A549 (cell line): Measurements from ENCODE around the gene MAML2. TPM values are rescaled to one million over a fixed set of nuclear protein-coding genes. Genes with fewer than 3 reads are reported as not detected.

Experiments
- ATAC-seq, 2 experiments: fragments of 200-7000 bp in 1 of 2; fragments of >200 bp in 1 of 2; cut with Nextera tagmentation in 1 of 2; cut with Tn5 transposase in 1 of 2; 3 replicates each; pipeline versions ENCODE4 v1.8.0 to v1.9.1; 2018 to 2020; ENCODE audit warnings: mild to moderate bottlenecking in 1 of 2, moderate library complexity in 1 of 2
- CTCF ChIA-PET: fragments of 300-600 bp; sonication (Branson Sonifier 250); formaldehyde crosslinking; extraction: SDS; loops from one replicate; lab custom pipeline; 2021; ENCODE audit warnings: antibody characterized with exemption, inconsistent platforms; lab: Yijun Ruan, JAX
- POLR2A ChIA-PET: fragments of 350-600 bp; formaldehyde crosslinking; extraction: SDS; loops from one replicate; lab custom pipeline; 2021; ENCODE audit warnings: antibody characterized with exemption, inconsistent platforms; lab: Yijun Ruan, JAX
- DNase-seq, 2 experiments: peaks; one replicate each; pipeline versions ENCODE4 v3.0.0 to v3.0.0-alpha.2; 2011 to 2016; ENCODE audit warnings: low read depth in 1 of 2, low spot score in 1 of 2
- FAIRE-seq: peaks from 2 replicates; lab custom pipeline; 2011; peaks lifted over from hg19 to GRCh38; lab: Jason Lieb, UNC
- H3K27ac ChIP-seq, 2 experiments: fragments of >200 bp; sonication (Bioruptor Twin); formaldehyde crosslinking; 3 replicates each; pipeline ENCODE4 v1.5.1; 2016 to 2017
- H3K4me1 ChIP-seq: fragments of >200 bp; sonication (Bioruptor Twin); formaldehyde crosslinking; 3 replicates; pipeline ENCODE4 v1.6.1; 2016
- H3K4me2 ChIP-seq: fragments of >200 bp; sonication (Bioruptor Twin); formaldehyde crosslinking; 3 replicates; pipeline ENCODE4 v1.6.1; 2016
- H3K4me3 ChIP-seq: fragments of >200 bp; sonication (Bioruptor Twin); formaldehyde crosslinking; 3 replicates; pipeline ENCODE4 v1.5.1; 2016
- H3K9me3 ChIP-seq: fragments of >200 bp; sonication (Bioruptor Twin); formaldehyde crosslinking; 3 replicates; pipeline ENCODE4 v1.6.1; 2016
- BCL3 ChIP-seq: fragments of >200 bp; sonication (Bioruptor Twin); formaldehyde crosslinking; IDR thresholded peaks from 3 replicates; pipeline ENCODE4 v1.6.1; 2016
- BHLHE40 ChIP-seq: IDR thresholded peaks from 2 replicates; pipeline ENCODE4 v1.6.1; 2012; ENCODE audit warnings: low read depth, low read length, inconsistent platforms
- CBX8 ChIP-seq: fragments of 200-600 bp; sonication (generic); IDR thresholded peaks from 2 replicates; pipeline ENCODE4 v1.6.1; 2016
- CHD4 ChIP-seq: fragments of 200-600 bp; sonication (generic); IDR thresholded peaks from 2 replicates; pipeline ENCODE4 v1.6.1; 2016; ENCODE audit warnings: antibody characterized with exemption, mild to moderate bottlenecking, borderline replicate concordance
- EHF ChIP-seq: fragments of 250-450 bp; sonication (Bioruptor Pico); IDR thresholded peaks from 2 replicates; pipeline ENCODE4 v1.5.0; 2020; ENCODE audit warnings: mild to moderate bottlenecking
- EP300 ChIP-seq, 2 experiments: fragments of >200 bp; sonication (Bioruptor Twin); formaldehyde crosslinking; IDR thresholded peaks; 2 replicates in 1 of 2; 3 replicates in 1 of 2; pipeline ENCODE4 v1.6.1; 2016 to 2017
- MAX ChIP-seq: IDR thresholded peaks from 2 replicates; pipeline ENCODE4 v1.6.1; 2012
- NPAS2 ChIP-seq: fragments of 250-450 bp; sonication (Bioruptor Pico); IDR thresholded peaks from 2 replicates; pipeline ENCODE4 v1.8.0; 2022; ENCODE audit warnings: mild to moderate bottlenecking, moderate library complexity, borderline replicate concordance
- PBX3 ChIP-seq: IDR thresholded peaks from 2 replicates; pipeline ENCODE4 v1.6.1; 2012
- POLR2A ChIP-seq: IDR thresholded peaks from 2 replicates; pipeline ENCODE4 v1.6.1; 2012; ENCODE audit warnings: mild to moderate bottlenecking, low read length
- RARB ChIP-seq: fragments of 250-450 bp; sonication (Bioruptor Pico); IDR thresholded peaks from 2 replicates; pipeline ENCODE4 v1.8.0; 2021; ENCODE audit warnings: mild to moderate bottlenecking, moderate library complexity
- RCOR1 ChIP-seq: fragments of 150-350 bp; IDR thresholded peaks from 2 replicates; pipeline ENCODE4 v1.6.1; 2014; ENCODE audit warnings: antibody characterized with exemption, low read length, low read depth
- REST ChIP-seq: fragments of 200-600 bp; sonication (generic); IDR thresholded peaks from 2 replicates; pipeline ENCODE4 v1.6.1; 2016; ENCODE audit warnings: antibody characterized with exemption, mild to moderate bottlenecking, moderate library complexity
- RFX5 ChIP-seq: fragments of 450-650 bp; IDR thresholded peaks from 2 replicates; pipeline ENCODE4 v1.7.1; 2014; ENCODE audit warnings: antibody characterized with exemption, mild to moderate bottlenecking, moderate library complexity
- ZFP36 ChIP-seq: fragments of 450-650 bp; IDR thresholded peaks from 2 replicates; pipeline ENCODE4 v1.6.1; 2014; ENCODE audit warnings: borderline replicate concordance; ENCODE audit not compliant: partially characterized antibody
- WGBS: methylation state at CpG from one replicate; pipeline ENCODE4 v1.1.6; 2017; ENCODE audit errors: missing lambda C conversion rate; 5-methylcytosine and 5-hydroxymethylcytosine counted together
- polyA plus RNA-seq, 4 experiments: library from polyadenylated mRNA; depleted of rRNA in 3 of 4; stranded (reverse); fragments of >200 nt; fragmentation: RNase III in 1 of 4; extraction: RNeasy Plus Mini Kit Qiagen cat#74134 plus additional on column Dnase treatment in 1 of 4; gene quantifications; 2 replicates in 3 of 4; 3 replicates in 1 of 4; pipeline ENCODE4 v1.2.3, GENCODE V29; 2011 to 2017

MAML2 gene
- polyA plus RNA-seq, 2 of the 4 experiments (the other 2 are of a cell fraction) = 1.5 to 2.5 TPM

- FAIRE-seq (no peak), DNase-seq (peak in 1 of 2 experiments; percentile 19), ATAC-seq (peak in 1 of 2 experiments; percentile 43; a peak in 3 of 6 replicates)
- CTCF ChIA-PET = no interaction called here
- Histone ChIP-seq H3K4me2 (peak overlapping the region; percentile 24), H3K27ac (peak overlapping the region in 1 of 2 experiments; percentile 47; a peak in 1 of 6 replicates), H3K9me3 (no peaks in the 10 kb centered on the region), H3K4me1 (peaks cover 14% of the 10 kb centered on the region), H3K4me3 (no peak overlapping the region)
- POLR2A ChIA-PET = no interaction called here
- TF ChIP-seq ZFP36 (no peak), RARB (CRISPR knock-in tag) (no peak), EP300 (IDR thresholded peaks at IDR 0.05) (no peak), RCOR1 (no peak)
Observed at GRCh38 chr11:96200243-96200642, 142.8 kb downstream of the MAML2 start.

- DNase-seq (no peak), FAIRE-seq (no peak), ATAC-seq (no peak)
- Histone ChIP-seq H3K4me1 (peaks cover 14% of the 10 kb centered on the region), H3K9me3 (no peaks in the 10 kb centered on the region), H3K4me2 (peak overlapping the region; percentile 24), H3K4me3 (no peak overlapping the region), H3K27ac (no peak overlapping the region; a peak in 1 of 6 replicates)
- ChIA-PET CTCF (no interaction called here), POLR2A (no interaction called here)
- TF ChIP-seq POLR2A = no peak
- TF ChIP-seq RFX5 = no peak
- TF ChIP-seq BCL3 = no peak
- TF ChIP-seq REST = no peak
- TF ChIP-seq CHD4 = no peak
- TF ChIP-seq NPAS2 (CRISPR knock-in tag) = no peak
- no peak for TF ChIP-seq CBX8
- no peak for TF ChIP-seq PBX3
- no peak for TF ChIP-seq EHF (CRISPR knock-in tag)
- no peak for TF ChIP-seq BHLHE40
- no peak for TF ChIP-seq MAX
- WGBS = 84% methylated on average over 10 of the region's 10 CpGs
Observed at GRCh38 chr11:96199563-96200025, 143.4 kb downstream of the MAML2 start.

GRCh38 chr11:96197801-96198701, 144.9 kb downstream of the MAML2 start:
- ChIA-PET POLR2A (no interaction called here), CTCF (interaction anchor here (1.2 to 1.3 kb wide), 2 partner anchors 8 to 183 kb away, joined by 3 read pairs; no protein-coding TSS in a partner anchor)
- Histone ChIP-seq H3K4me1 (peaks cover 14% of the 10 kb centered on the region), H3K4me2 (no peak overlapping the region), H3K4me3 (no peak overlapping the region), H3K9me3 (no peaks in the 10 kb centered on the region), H3K27ac (no peak overlapping the region)
- DNase-seq (no peak), ATAC-seq (no peak), FAIRE-seq (no peak)
- TF ChIP-seq PBX3 = no peak
- WGBS = 90% methylated on average over 4 of the region's 4 CpGs
